Endothelial cell of umbilical vein (primary cell): ENCODE measurements around the gene GRAMD4. TPM values are rescaled to one million over a fixed set of nuclear protein-coding genes. Genes with fewer than 3 reads are reported as not detected.

Experiments
- BruUV-seq: library from RNA; stranded (reverse); fragments of 400-500 nt; replicated peaks from 2 replicates; lab custom pipeline; 2021; lab: Mats Ljungman, UMichigan
- CTCF ChIA-PET: fragments of 300-600, 350-600 bp; sonication (Branson Sonifier 250); formaldehyde crosslinking; loops from one replicate; lab custom pipeline; 2021; ENCODE audit warnings: antibody characterized with exemption, inconsistent platforms; lab: Charles Lee
- POLR2A ChIA-PET: fragments of 300-600, 350-600 bp; sonication (Branson Sonifier 250); formaldehyde crosslinking; loops from one replicate; lab custom pipeline; 2021; ENCODE audit warnings: antibody characterized with exemption, inconsistent platforms; lab: Charles Lee
- DNase-seq: peaks from one replicate; pipeline ENCODE4 v3.0.0-alpha.2; 2011; ENCODE audit warnings: low read depth, low spot score
- FAIRE-seq: peaks from 2 replicates; lab custom pipeline; 2011; peaks lifted over from hg19 to GRCh38; lab: Jason Lieb, UNC
- H2AFZ ChIP-seq: 2 replicates; pipeline ENCODE4 v1.6.0; 2012; ENCODE audit warnings: low read depth, low read length, control low read depth, inconsistent platforms
- H3K27ac ChIP-seq: 2 replicates; pipeline ENCODE4 v1.5.1; 2011; ENCODE audit warnings: low read depth, mild to moderate bottlenecking, control low read depth, low read length, moderate library complexity; ENCODE audit not compliant: insufficient read depth
- H3K27me3 ChIP-seq, 2 experiments: 2 replicates each; pipeline versions ENCODE4 v1.6.0 to v1.6.1; 2011; ENCODE audit warnings: low read length in 2 of 2, mixed read lengths in 1 of 2; ENCODE audit not compliant: control insufficient read depth in 2 of 2, insufficient read depth in 2 of 2
- H3K36me3 ChIP-seq, 2 experiments: 2 replicates in 1 of 2; 3 replicates in 1 of 2; pipeline ENCODE4 v1.5.1; 2011; ENCODE audit warnings: low read length in 2 of 2, mild to moderate bottlenecking in 1 of 2, moderate library complexity in 1 of 2; ENCODE audit not compliant: control insufficient read depth in 2 of 2, insufficient read depth in 2 of 2; ENCODE audit errors: extremely low read depth in 1 of 2
- H3K4me1 ChIP-seq: 3 replicates; pipeline ENCODE4 v1.5.1; 2011; ENCODE audit warnings: mild to moderate bottlenecking, low read length; ENCODE audit not compliant: control insufficient read depth, insufficient read depth; ENCODE audit errors: extremely low read depth
- H3K4me2 ChIP-seq: 2 replicates; pipeline ENCODE4 v1.6.1; 2011; ENCODE audit warnings: low read length, control low read depth, mixed read lengths; ENCODE audit not compliant: insufficient read depth
- H3K4me3 ChIP-seq, 3 experiments: fragments of 200-600 bp in 1 of 3; sonication (generic), shearing (Covaris generic) in 1 of 3; replicated peaks in 1 of 3; 2 replicates each; pipeline ENCODE4 v1.5.1; 2011 to 2016; ENCODE audit warnings: control low read depth in 3 of 3, low read length in 3 of 3, mild to moderate bottlenecking in 2 of 3, inconsistent platforms in 1 of 3, low read depth in 1 of 3, moderate library complexity in 1 of 3; ENCODE audit not compliant: insufficient read depth in 1 of 3
- H3K79me2 ChIP-seq: 2 replicates; pipeline ENCODE4 v1.6.0; 2012; ENCODE audit warnings: low read length, inconsistent platforms; ENCODE audit not compliant: control insufficient read depth, insufficient read depth
- H3K9ac ChIP-seq: replicated peaks from 2 replicates; pipeline ENCODE3; 2011; ENCODE audit warnings: low read length, control low read depth; ENCODE audit not compliant: insufficient read depth; ENCODE audit errors: extremely low read depth
- H3K9me1 ChIP-seq: replicated peaks from 3 replicates; pipeline ENCODE4 v1.6.0; 2011; ENCODE audit warnings: mild to moderate bottlenecking, low read length; ENCODE audit not compliant: control insufficient read depth, insufficient read depth; ENCODE audit errors: extremely low read depth
- H3K9me3 ChIP-seq: replicated peaks from 2 replicates; pipeline ENCODE4 v1.5.1; 2012; ENCODE audit warnings: low read length, inconsistent platforms; ENCODE audit not compliant: control insufficient read depth, insufficient read depth
- H4K20me1 ChIP-seq: replicated peaks from 2 replicates; pipeline ENCODE3; 2011; ENCODE audit warnings: mild to moderate bottlenecking, low read length; ENCODE audit not compliant: control insufficient read depth, insufficient read depth; ENCODE audit errors: extremely low read depth
- CTCF ChIP-seq, 2 donors: IDR thresholded peaks; 1 replicate in 1 of 2; 2 replicates in 1 of 2; pipeline ENCODE4 v1.5.1; 2011; ENCODE audit warnings: low read length in 2 of 2, mild to moderate bottlenecking in 2 of 2, moderate library complexity in 2 of 2, control low read depth in 1 of 2, inconsistent platforms in 1 of 2, low read depth in 1 of 2; ENCODE audit not compliant: insufficient read depth in 1 of 2; ENCODE audit errors: extremely low read depth in 1 of 2
- EZH2 ChIP-seq: IDR thresholded peaks from 2 replicates; pipeline ENCODE4 v1.6.1; 2012; ENCODE audit warnings: borderline replicate concordance, low read depth, mild to moderate bottlenecking, moderate library complexity, low read length, inconsistent platforms; ENCODE audit not compliant: severe bottlenecking
- FOS ChIP-seq: IDR thresholded peaks from 2 replicates; pipeline ENCODE4 v1.6.1; 2011; ENCODE audit warnings: mild to moderate bottlenecking, low read length, moderate library complexity, borderline replicate concordance; ENCODE audit not compliant: insufficient read depth
- GATA2 ChIP-seq: IDR thresholded peaks from 2 replicates; pipeline ENCODE4 v1.7.0; 2011; ENCODE audit warnings: low read depth, mild to moderate bottlenecking, moderate library complexity, mixed read lengths, low read length; ENCODE audit not compliant: insufficient read length, insufficient read depth
- JUN ChIP-seq: IDR thresholded peaks from 2 replicates; pipeline ENCODE4 v1.6.1; 2011; ENCODE audit warnings: borderline replicate concordance, low read depth; ENCODE audit not compliant: insufficient read length, insufficient read depth
- MAX ChIP-seq: IDR thresholded peaks from 2 replicates; pipeline ENCODE4 v1.6.1; 2011; ENCODE audit not compliant: insufficient read depth, insufficient read length
- MYC ChIP-seq: IDR thresholded peaks from one replicate; pipeline ENCODE4 v1.6.1; 2011; ENCODE audit warnings: mild to moderate bottlenecking, low read depth, low read length
- POLR2A ChIP-seq: IDR thresholded peaks from 2 replicates; pipeline ENCODE4 v1.6.1; 2012; ENCODE audit warnings: low read depth, mild to moderate bottlenecking, control low read depth, low read length
- POLR2AphosphoS5 ChIP-seq: IDR thresholded peaks from 2 replicates; pipeline ENCODE4 v1.6.1; 2012; ENCODE audit warnings: low read depth, mild to moderate bottlenecking, control low read depth, low read length, moderate library complexity; ENCODE audit not compliant: insufficient read depth
- dilution Hi-C: fragments of 300-500 bp; cut with MboI; formaldehyde crosslinking; loops from one replicate; pipeline ENCODE4 v1.15.0; 2019; ENCODE audit warnings: low sequenced_read_pairs; ENCODE audit not compliant: extremely low pct_ligation_motif_present
- intact Hi-C: fragments of 100-400 bp; cut with micrococcal nuclease; formaldehyde crosslinking; loops from one replicate; pipeline ENCODE4 v1.10.0; 2022
- polyA plus RNA-seq, 4 experiments: library from polyadenylated mRNA; depleted of rRNA in 3 of 4; stranded (reverse) in 3 of 4; unstranded in 1 of 4; fragments of >200 nt; gene quantifications; 2 replicates each; pipeline versions ENCODE4 v1.2.1 to v1.2.3, GENCODE V29; 2011 to 2012; ENCODE audit warnings: missing spikeins in 1 of 4
- total RNA-seq: library from RNA; stranded (reverse); gene quantifications from 2 replicates; pipeline ENCODE4 v1.2.3, GENCODE V29; 2021

The GRAMD4 gene
- total and polyA plus RNA-seq, 2 donors (not counting 3 experiments of a cell fraction or from before 2014, with no cell fraction given) = 5.9 to 14.8 TPM

GRCh38 chr22:46650078-46650810 lies 30.1 kb downstream of the GRAMD4 start:
- Histone ChIP-seq H3K9ac (no peak overlapping the region), H3K36me3 (no peaks in the 10 kb centered on the region), H3K27ac (no peak overlapping the region), H3K79me2 (no peaks in the 10 kb centered on the region), H3K9me3 (no peaks in the 10 kb centered on the region), H2AFZ (no peak overlapping the region), H3K4me1 (peaks cover 3% of the 10 kb centered on the region), H3K9me1 (no peaks in the 10 kb centered on the region), H3K4me2 (no peak overlapping the region), H3K4me3 (no peak overlapping the region), H4K20me1 (no peaks in the 10 kb centered on the region), H3K27me3 (no peaks in the 10 kb centered on the region)
- DNase-seq = no peak
- no TSS peak for BruUV-seq
- ChIA-PET CTCF (no interaction called here), POLR2A (no interaction called here)
- dilution Hi-C loops (no loop called here), intact Hi-C loops (no loop called here)
- no peak for FAIRE-seq
- no peak for TF ChIP-seq FOS
- no peak for TF ChIP-seq EZH2
- no peak for TF ChIP-seq MAX
- no peak for TF ChIP-seq POLR2AphosphoS5
- TF ChIP-seq POLR2A = no peak
- TF ChIP-seq GATA2 = no peak
- no peak for TF ChIP-seq MYC
- TF ChIP-seq CTCF (IDR thresholded peaks at IDR 0.05; ENCODE audit: extremely low read depth in 1 of 2, insufficient read depth in 1 of 2, low read depth in 1 of 2, low read length in 2 of 2) = no peak
- TF ChIP-seq JUN = no peak
